ENCODE results near the gene TMCO4. TPM values are rescaled to one million over a fixed set of nuclear protein-coding genes. Genes with fewer than 3 reads are reported as not detected.

TMCO4 gene
- total RNA-seq, 1 donor from 2014 or later, result 24.3 TPM

- peaks cover 4% of the 10 kb centered on the region for H3K36me3 ChIP-seq
- no peak overlapping the region for H3K4me3 ChIP-seq
- ATAC-seq, result no peak
- no peaks in the 10 kb centered on the region for H3K27me3 ChIP-seq
- H3K4me1 ChIP-seq, result no peaks in the 10 kb centered on the region
- no peak for DNase-seq
- TF ChIP-seq CTCF (IDR thresholded peaks at IDR 0.05), result no peak
- no peak overlapping the region for H3K27ac ChIP-seq
- H3K9me3 ChIP-seq, result no peaks in the 10 kb centered on the region
- intact Hi-C loops (cut with DNase I), result no loop called here
These were observed 96.4 kb downstream of the TMCO4 start for GRCh38 chr1:19703280-19703679.

- H3K36me3 ChIP-seq, result peaks cover 8% of the 10 kb centered on the region
- intact Hi-C loops (cut with DNase I), result no loop called here
- no peak overlapping the region for H3K27ac ChIP-seq
- H3K27me3 ChIP-seq, result no peaks in the 10 kb centered on the region
- H3K4me3 ChIP-seq, result no peak overlapping the region
- no peaks in the 10 kb centered on the region for H3K9me3 ChIP-seq
- ATAC-seq, result no peak
- no peaks in the 10 kb centered on the region for H3K4me1 ChIP-seq
- no peak for DNase-seq
- TF ChIP-seq CTCF (IDR thresholded peaks at IDR 0.05), result no peak
These were observed 99.5 kb downstream of the TMCO4 start for GRCh38 chr1:19700079-19700777.

GRCh38 chr1:19698181-19698580, 101.5 kb downstream of the TMCO4 start:
- intact Hi-C loops (cut with DNase I), result no loop called here
- DNase-seq (no peak), ATAC-seq (no peak)
- H3K4me3 ChIP-seq, result no peak overlapping the region
- H3K9me3 ChIP-seq, result no peaks in the 10 kb centered on the region
- H3K27ac ChIP-seq, result no peak overlapping the region
- no peaks in the 10 kb centered on the region for H3K27me3 ChIP-seq
- H3K36me3 ChIP-seq, result peaks cover 20% of the 10 kb centered on the region
- no peaks in the 10 kb centered on the region for H3K4me1 ChIP-seq
- TF ChIP-seq CTCF (IDR thresholded peaks at IDR 0.05), result no peak

DNA sequence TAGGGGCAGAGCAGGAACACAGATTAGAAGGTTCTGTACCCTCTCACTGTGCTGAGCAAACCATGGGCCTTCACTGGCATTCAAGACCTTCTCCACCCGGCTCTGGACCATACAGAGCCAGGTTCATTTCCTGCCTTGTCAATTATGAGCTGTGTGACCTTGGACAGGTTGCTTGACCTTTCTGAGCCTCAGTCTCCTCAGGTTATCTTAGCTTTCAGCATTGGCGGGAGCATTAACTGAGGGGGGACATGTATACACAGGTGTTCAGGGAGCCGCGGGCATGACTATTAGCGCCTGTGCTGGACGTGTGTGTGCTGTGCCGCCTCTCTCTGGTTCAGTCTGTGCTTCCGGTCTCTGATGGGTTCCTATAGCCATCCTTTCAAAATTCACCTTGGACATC, 102.9 kb downstream of the TMCO4 start:
- Histone ChIP-seq H3K9me3 (no peaks in the 10 kb centered on the region), H3K27ac (no peak overlapping the region), H3K4me1 (no peaks in the 10 kb centered on the region), H3K27me3 (no peaks in the 10 kb centered on the region), H3K36me3 (peaks cover 21% of the 10 kb centered on the region), H3K4me3 (no peak overlapping the region)
- ATAC-seq, result no peak
- DNase-seq, result no peak
- intact Hi-C loops (cut with DNase I), result no loop called here
- TF ChIP-seq CTCF (IDR thresholded peaks at IDR 0.05), result no peak

GRCh38 chr1:19695772-19696171, 103.9 kb downstream of the TMCO4 start:
- Histone ChIP-seq H3K4me1 (no peaks in the 10 kb centered on the region), H3K36me3 (peaks cover 21% of the 10 kb centered on the region)
- ATAC-seq, result no peak

More at GRCh38 chr1:19695772-19696171, 103.9 kb downstream of the TMCO4 start:
- Histone ChIP-seq H3K9me3 (no peaks in the 10 kb centered on the region), H3K27me3 (no peaks in the 10 kb centered on the region), H3K27ac (no peak overlapping the region), H3K4me3 (no peak overlapping the region)
- intact Hi-C loops (cut with DNase I), result no loop called here
- DNase-seq, result no peak
- no peak for TF ChIP-seq CTCF (IDR thresholded peaks at IDR 0.05)
